HG03039 (cell line): Measurements from ENCODE around the gene MEGF6.

Experiments used
- ATAC-seq: cut with Tn5 transposase; IDR thresholded peaks from one replicate; pipeline ENCODE4 v1.9.1; 2021; ENCODE audit warnings: mild to moderate bottlenecking, moderate library complexity; ENCODE audit not compliant: unreplicated experiment

MEGF6 gene

DNA sequence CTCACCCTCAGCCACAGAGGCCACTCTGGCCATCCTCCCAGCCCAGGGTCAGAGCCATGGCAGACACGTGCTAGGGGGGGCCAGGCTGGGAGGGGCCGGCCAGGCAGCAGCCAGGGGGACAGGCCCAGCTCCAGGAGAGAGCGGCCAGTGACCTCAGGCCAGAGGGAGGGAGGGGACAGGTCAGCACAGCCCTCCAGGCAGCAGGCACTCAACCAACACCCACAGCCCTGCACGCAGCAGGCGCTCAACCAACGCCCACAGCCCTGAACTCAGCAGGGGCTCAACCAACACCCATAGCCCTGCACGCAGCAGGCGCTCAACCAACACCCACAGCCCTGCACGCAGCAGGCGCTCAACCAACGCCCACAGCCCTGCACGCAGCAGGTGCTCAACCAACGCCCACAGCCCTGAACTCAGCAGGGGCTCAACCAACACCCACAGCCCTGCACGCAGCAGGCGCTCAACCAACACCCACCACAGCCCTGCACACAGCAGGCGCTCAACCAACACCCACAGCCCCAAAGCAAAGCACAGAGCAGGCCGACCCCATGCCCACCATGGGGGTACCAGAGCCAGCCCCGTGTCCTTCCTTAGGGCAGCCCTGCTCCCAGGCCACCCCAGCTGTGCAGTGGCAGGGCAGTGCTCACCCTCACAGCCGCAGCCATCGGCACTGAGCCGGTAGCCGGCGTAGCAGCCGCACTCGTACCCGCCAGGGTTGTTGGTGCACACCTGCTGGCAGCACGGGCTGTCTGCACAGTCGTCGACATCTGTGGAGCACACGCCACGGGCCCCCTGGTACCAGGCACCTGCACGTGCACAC, 101.0 kb downstream of the MEGF6 start:
- no peak for ATAC-seq

DNA sequence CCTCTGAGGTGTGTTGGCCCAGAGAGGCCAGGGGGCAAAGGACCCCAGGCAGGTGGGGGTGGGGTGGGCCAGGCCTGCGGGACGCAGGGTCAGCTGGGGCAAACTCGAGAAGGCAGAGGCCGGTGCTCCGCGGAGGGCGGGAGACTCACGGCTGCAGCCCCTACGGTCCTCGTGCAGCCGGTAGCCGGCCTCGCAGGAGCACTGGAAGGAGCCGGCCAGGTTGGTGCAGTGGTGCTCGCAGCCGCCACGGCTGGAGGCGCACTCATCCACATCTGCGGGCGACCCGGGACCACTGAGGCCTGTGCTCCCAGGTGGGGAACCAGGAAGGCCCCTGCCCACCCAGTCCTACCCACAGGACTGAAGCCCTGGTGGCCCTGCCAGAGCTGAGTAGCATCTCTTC, 101.6 kb downstream of the MEGF6 start:
- ATAC-seq, result no peak

DNA sequence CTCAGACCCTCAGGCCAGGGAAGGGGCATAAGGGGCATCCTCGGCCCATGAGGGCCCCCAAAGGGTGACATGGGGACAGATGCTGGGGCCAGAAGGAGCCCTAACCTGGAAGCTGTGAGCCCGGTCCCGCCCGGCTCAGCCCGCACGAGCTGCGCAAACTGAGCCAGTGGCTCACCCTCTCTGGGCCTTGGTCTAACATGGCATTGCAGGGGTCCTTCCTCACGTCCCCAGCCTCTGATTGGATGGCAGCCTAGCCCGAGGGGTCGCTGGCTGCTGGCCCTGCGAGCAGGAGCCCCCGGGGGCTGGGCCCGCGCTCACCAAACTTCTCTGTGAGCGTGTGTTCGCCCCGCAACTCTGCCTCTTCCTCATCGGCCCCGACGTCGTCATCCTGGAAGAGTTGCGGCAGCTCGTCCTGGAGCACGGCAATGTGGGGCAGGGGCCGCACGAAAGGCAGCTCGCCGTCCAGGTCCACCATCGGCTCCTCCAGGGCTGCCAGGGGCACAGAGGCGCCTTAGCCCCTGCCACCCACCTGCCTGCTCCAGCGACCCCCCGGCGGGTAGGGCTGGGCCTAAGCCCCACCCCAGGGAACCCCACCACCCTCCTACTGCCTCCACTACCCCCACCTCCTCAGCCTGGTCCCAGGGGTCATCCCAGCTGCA, 102.4 kb downstream of the MEGF6 start:
- no peak for ATAC-seq

- ATAC-seq, result no peak
Observed at GRCh38 chr1:3507636-3508275, 103.6 kb downstream of the MEGF6 start.

GRCh38 chr1:3506943-3507342, 104.4 kb downstream of the MEGF6 start:
- no peak for ATAC-seq

DNA sequence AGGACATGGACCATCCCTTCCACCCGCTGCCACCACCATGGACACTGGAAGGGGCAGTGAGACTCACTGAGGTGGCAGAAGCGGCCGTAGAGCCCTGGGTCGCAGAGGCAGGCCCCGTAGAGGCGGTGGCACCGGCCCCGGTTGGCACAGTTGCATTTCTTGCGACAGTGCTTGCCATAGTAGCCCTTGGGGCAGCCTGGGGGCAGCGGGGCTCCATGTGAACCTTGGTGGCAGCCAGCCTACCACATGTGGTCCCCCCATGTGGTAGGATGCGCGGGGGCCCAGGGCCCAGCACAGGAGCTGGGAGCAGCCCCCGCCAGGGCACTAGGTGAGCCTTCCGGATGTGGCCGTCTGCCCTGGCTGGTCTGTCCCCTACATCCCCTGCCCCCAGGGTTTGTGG, 105.3 kb downstream of the MEGF6 start:
- no peak for ATAC-seq

GRCh38 chr1:3505161-3505560, 106.1 kb downstream of the MEGF6 start:
- ATAC-seq, result no peak

GRCh38 chr1:3504822-3505153, 106.5 kb downstream of the MEGF6 start:
- ATAC-seq, result no peak

GRCh38 chr1:3504151-3504821, 107.0 kb downstream of the MEGF6 start:
- ATAC-seq, result no peak

- ATAC-seq, result no peak
Observed at GRCh38 chr1:3503525-3503886, 107.8 kb downstream of the MEGF6 start.

DNA sequence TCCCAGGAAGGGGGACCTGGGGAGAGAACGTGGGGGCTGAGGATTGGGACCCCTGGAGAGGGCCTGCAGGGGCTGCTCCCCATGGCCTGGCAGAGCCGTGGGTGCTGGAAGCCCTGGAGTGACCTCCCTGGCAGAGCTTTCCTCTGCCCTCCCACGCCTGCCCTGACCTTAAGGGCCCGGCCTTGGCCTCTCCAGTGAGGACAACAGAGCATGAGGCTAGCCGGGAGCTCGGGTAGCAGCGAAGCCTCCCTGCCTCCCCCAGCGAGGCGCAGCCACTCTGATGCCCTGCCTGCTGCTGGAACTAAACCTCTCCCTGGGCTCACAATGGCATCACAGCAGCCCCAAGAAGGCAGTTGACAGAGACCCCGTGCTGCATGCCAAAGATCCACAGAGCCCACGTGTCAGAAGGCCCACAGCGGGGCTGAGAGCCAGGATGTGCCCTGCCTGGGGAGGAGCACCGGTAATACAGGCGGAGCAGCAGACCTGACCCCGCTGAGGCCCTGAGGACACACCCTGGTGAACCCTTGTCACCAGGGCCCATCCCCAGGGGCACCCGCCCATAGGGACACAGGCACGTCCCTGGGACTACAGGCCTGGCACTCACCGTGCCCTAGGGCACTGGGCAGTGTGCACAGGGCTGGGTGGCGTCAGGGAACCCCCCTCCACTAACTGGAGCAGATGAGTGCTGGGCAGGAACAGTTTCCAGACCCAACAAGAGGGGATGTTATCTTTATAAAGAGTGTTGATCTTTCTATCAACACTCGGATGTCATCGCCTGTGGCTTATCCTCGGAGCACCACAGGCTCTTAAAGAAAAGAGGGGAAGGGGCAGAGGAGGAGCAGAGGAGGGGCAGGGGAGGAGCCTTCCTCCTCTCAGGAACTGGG, 108.4 kb downstream of the MEGF6 start:
- ATAC-seq, result no peak

GRCh38 chr1:3501856-3502640, 109.3 kb downstream of the MEGF6 start:
- ATAC-seq, result no peak

DNA sequence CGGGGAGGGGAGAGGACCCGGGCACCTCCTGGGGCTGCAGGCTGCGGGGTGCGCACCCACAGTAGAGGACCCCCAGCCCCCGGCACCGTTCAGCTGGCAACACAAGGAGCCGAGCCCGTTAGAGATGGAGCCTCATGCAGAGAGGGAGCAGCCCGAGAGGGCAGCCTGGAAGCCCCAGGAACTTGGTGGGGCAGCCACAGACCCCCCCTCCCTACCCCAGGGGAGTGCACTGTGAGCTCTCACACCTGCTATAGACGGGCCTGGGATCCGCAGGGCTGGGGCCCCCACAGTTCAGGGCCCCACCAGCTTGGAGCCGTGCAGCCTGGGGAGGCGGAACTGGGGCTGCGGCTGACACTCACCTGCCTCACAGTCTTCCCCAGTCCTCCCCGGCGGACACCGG, 109.9 kb downstream of the MEGF6 start:
- ATAC-seq, result no peak

DNA sequence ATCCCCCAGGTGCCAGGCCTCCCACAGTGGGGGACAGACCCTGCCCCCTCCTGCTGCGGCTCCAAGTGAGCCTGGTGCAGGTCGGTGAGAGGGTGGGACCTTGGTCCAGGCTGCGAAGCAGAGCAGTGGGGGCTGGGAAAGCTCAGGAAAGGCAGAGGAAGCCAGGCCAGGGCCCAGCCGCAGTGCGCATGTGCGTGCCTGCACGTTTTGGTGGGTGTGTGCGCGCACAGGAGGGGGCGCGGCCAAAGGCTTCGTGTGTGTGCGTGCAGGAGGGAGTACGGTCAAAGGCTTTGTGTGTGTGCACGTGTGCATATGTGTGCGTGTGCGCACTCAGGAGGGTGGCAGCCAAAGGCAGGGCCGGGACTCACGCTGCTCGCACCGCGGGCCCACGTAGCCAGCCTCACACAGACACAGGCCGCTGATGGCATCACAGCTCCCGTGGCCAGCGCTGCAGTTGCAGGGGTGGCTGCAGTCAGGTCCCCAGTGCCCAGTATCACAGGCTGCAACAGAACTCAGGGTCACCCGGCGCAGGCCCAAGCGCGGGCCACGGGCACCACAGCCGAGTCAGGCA, 111.0 kb downstream of the MEGF6 start:
- ATAC-seq, result no peak

DNA sequence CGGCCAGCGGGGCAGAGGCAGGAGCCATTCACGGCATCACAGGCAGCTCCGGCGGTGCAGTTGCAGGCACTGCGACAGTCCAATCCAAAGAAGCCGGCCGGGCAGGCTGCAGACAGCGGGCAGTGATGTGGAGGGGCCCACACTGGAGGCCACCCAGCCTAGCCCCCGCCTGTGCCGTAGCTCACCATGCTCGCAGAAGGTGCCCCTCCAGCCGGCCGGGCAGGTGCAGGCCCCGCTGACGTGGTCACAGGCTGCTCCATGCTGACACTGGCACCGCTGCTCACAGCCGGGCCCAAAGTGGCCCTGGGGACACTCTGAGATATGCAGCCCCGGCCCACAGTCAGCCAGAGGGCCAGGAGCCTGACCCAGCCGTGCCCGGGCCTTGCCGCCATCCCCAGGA, 111.7 kb downstream of the MEGF6 start:
- no peak for ATAC-seq

DNA sequence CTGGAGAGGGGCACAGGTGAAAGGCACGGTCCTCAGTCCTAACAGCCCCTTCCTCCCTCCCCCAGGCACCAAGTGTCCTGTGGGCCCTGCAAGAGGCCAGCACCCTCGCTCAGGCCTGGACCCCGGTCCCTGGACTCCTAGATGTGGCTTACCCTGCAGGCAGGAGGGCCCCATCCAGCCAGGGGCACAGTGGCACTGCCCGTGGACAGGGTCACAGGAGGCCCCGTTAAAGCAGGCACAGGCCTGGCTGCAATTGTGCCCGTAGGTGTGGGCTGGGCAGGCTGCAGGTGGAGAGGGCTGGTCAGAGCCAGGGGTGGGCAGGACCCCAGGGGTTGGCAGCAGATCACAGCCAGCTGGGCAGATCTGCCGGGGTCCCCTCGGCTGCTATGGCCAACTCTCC, 112.3 kb downstream of the MEGF6 start:
- no peak for ATAC-seq

GRCh38 chr1:3498246-3498930, 112.9 kb downstream of the MEGF6 start:
- no peak for ATAC-seq

DNA sequence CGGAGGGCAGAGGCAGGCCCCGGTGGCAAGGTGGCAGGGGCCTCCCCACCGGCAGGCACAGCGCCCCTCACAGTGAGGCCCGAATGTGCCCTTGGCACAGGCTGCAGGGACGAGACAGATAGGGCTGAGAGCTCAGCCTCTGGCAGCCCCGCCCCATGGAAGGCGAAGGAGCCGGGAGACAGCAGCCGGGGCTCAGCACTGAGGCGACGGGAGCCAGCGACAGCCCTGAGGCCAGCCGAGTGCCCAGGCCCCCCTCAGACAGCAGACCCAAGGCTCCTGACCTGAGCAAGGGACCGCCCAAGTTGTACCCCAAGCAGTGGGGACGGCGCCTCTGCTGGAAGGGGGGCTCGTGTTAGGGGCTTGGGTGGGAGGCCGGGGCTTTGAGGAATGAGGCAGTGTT, 113.8 kb downstream of the MEGF6 start:
- no peak for ATAC-seq

- ATAC-seq, result no peak
Observed at GRCh38 chr1:3496916-3497315, 114.4 kb downstream of the MEGF6 start.
